Right kidney (tissue), 1 donor: Measurements from ENCODE around the gene FIGNL2.

ENCODE experiments used
- DNase-seq: peaks from one replicate; pipeline ENCODE4 v3.0.0-alpha.2; 2016

Gene FIGNL2

DNA sequence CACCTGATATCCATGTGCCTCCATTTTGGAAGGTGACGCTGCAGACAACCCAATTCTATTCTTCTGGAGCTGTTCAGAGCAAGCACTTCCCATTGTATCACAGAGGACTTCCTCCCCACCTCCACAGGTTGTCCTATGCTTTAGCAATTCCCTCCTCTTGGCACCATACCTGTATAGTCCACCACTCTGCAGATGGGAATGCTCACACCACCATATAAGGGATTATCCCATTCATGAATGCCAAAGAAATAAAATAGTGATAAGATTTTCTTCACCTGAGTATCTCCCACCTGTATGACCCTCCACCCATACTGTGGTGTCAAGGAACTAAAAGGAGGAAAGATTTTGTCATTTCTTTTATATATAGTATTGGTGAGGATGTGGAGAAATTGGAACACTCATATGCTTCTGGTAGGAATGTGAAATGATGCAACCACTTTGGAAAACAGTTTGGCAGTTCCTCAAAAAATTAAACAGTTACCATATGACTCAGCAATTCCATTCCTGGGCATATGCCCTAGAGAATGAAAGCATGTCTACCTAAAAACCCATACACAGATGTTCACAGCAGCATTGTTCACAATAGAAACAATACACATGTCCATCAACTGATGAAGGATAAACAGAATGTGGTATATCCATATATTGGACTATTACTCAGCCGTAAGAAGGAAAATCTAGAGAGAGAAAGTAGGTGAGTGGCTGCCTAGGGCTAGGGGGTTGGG is 75.2 kb downstream of the FIGNL2 start:
- DNase-seq = no peak

DNA sequence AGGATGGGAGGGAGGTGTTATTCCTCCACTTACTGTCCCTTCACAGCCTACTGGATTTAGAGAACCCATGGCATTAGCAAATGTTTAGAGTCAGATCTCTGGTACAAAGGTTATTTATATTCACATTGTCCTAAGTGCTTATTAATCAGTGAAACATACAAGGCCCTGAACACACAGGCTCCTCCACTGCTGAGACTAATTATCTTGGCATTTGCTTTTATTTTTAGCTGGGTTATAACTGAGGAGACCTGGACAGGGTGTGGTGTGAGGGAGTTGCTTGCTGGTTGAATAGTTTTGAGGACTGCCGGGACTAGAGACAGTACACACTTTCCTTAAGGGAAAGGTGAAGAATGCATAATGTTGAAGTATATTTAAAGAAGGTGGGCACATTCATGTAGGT is 77.5 kb downstream of the FIGNL2 start:
- DNase-seq = no peak
